ENCODE data around the gene BPIFA3. TPM values are rescaled to one million over a fixed set of nuclear protein-coding genes. Genes with fewer than 3 reads are reported as not detected.

BPIFA3 gene
- total and polyA plus RNA-seq, 2 donors, result not detected

DNA sequence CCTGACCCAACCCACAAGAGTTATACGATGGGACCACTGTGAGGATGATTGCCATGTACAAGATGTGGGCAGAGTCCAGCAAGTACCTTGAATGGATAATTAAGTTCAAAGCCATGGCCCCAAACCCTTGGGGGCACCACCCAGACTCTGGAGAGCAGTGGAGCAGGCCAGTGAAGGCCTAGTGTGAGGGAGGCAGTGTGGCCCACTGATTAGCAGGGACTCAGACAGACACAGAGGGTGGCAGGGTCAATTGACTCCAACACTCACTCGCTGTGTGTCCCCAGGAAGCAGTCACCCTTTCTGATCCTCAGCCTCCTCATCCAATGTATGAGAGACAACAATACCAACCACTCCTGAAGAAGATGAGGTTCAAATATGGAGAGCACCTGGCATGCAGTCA lies 16.9 kb downstream of the BPIFA3 start:
- no peak for DNase-seq (ENCODE audit: extremely low spot score)
- Histone ChIP-seq H3K4me3 (ENCODE audit: low read depth, low read length) (no peak overlapping the region), H3K4me1 (ENCODE audit: insufficient read depth) (no peaks in the 10 kb centered on the region), H3K27ac (ENCODE audit: low read depth) (no peak overlapping the region), H3K36me3 (ENCODE audit: insufficient read depth) (no peaks in the 10 kb centered on the region)
- 85% methylated on average over 2 of the region's 2 CpGs for WGBS

DNA sequence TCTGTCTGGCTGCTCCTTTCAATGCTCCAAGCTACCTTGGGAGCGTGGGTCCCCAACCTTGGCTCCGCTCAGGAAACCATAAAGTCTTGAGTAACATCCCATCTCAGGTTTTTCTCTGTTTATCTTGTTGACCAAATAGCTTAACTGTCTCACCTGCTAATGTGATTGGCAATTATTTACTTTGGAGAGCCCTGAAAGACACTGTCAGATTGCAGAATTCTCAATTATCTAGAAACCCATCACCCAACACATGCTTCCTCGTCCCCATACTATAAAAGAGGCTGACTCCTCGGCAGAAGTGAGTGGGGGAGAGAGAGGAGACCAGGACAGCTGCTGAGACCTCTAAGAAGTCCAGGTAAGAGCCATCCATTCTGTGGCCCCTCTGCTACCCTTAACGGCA lies 18.5 kb downstream of the BPIFA3 start, which contains the start of gene BPIFA1:
Gene BPIFA1, plus strand, starts transcription at position 301 of the 400 bp plus-strand sequence. CDS start 1,716 bp downstream, outside the sequence.
- H3K27ac ChIP-seq (ENCODE audit: low read depth), result no peak within 1 kb of the TSS
- no peaks in the 10 kb centered on the region for H3K4me1 ChIP-seq (ENCODE audit: insufficient read depth)
- H3K36me3 ChIP-seq (ENCODE audit: insufficient read depth), result no peaks in the 10 kb centered on the region
- 62% methylated on average over 5 of the region's 5 CpGs for WGBS
- no peak within 1 kb of the TSS for H3K4me3 ChIP-seq (ENCODE audit: low read depth, low read length)
- no peak for DNase-seq (ENCODE audit: extremely low spot score)

DNA sequence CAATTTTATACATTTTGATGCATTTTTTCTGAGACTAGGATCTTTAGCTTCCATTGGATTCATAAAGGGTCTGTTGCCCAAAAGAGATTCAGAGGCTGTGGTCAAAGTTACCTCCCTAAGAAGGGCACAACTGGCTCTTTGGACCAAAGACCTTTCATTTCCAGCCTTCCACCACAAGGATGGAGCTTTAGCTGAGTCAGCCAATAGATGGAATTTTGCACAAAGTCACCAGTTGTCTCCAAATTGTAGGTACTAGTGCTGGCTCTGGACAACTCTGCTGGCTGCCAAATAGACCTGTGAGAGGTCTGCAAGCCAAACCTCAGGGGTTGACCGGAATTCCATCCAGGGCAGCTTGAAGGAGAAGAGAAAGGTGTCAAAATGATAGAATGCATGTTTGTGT lies 19.2 kb downstream of the BPIFA3 start:
- DNase-seq (ENCODE audit: extremely low spot score), result no peak
- H3K36me3 ChIP-seq (ENCODE audit: insufficient read depth), result no peaks in the 10 kb centered on the region
- H3K4me3 ChIP-seq (ENCODE audit: low read depth, low read length), result no peak overlapping the region
- WGBS, result 73% methylated on average over 1 of the region's 1 CpG
- no peak overlapping the region for H3K27ac ChIP-seq (ENCODE audit: low read depth)
- no peaks in the 10 kb centered on the region for H3K4me1 ChIP-seq (ENCODE audit: insufficient read depth)

DNA sequence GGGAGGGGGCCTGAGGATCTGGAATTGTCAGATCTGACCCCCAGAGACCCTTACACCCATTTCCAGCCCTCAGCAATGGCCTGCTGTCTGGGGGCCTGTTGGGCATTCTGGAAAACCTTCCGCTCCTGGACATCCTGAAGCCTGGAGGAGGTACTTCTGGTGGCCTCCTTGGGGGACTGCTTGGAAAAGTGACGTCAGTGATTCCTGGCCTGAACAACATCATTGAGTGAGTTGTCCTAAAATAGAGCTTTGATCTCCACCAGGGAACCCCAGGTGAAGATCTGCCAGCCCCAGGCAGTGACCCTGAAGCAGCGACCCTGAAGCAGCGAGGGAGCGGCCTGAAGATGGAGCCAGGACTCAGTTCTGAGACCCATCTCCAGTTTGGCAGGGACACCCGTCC lies 20.8 kb downstream of the BPIFA3 start:
- H3K27ac ChIP-seq (ENCODE audit: low read depth), result no peak overlapping the region
- no peaks in the 10 kb centered on the region for H3K4me1 ChIP-seq (ENCODE audit: insufficient read depth)
- no peaks in the 10 kb centered on the region for H3K36me3 ChIP-seq (ENCODE audit: insufficient read depth)
- no peak for DNase-seq (ENCODE audit: extremely low spot score)
- 73% methylated on average over 6 of the region's 6 CpGs for WGBS
- no peak overlapping the region for H3K4me3 ChIP-seq (ENCODE audit: low read depth, low read length)

DNA sequence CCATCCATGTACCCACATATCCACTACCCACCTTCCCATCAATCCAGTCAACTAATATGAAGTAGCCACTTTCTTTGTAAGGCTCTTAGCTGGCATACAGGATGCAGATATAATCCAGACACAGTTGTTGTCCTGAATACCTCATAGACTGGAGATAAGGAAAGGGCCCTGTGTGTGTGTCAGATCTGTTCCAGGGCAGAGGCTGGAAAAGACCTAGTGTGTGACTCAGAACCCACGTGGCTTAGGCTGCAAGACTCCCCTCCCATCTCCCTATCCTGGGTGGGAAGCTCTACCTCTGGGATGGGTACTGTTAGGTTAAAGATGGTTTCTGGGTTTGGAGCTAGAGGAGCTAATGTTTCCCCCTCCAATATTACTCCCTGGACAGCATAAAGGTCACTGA lies 22.3 kb downstream of the BPIFA3 start:
- Histone ChIP-seq H3K36me3 (ENCODE audit: insufficient read depth) (no peaks in the 10 kb centered on the region), H3K4me1 (ENCODE audit: insufficient read depth) (no peaks in the 10 kb centered on the region), H3K27ac (ENCODE audit: low read depth) (no peak overlapping the region), H3K4me3 (ENCODE audit: low read depth, low read length) (no peak overlapping the region)
- 52% methylated on average over 1 of the region's 1 CpG for WGBS
- DNase-seq (ENCODE audit: extremely low spot score), result no peak

DNA sequence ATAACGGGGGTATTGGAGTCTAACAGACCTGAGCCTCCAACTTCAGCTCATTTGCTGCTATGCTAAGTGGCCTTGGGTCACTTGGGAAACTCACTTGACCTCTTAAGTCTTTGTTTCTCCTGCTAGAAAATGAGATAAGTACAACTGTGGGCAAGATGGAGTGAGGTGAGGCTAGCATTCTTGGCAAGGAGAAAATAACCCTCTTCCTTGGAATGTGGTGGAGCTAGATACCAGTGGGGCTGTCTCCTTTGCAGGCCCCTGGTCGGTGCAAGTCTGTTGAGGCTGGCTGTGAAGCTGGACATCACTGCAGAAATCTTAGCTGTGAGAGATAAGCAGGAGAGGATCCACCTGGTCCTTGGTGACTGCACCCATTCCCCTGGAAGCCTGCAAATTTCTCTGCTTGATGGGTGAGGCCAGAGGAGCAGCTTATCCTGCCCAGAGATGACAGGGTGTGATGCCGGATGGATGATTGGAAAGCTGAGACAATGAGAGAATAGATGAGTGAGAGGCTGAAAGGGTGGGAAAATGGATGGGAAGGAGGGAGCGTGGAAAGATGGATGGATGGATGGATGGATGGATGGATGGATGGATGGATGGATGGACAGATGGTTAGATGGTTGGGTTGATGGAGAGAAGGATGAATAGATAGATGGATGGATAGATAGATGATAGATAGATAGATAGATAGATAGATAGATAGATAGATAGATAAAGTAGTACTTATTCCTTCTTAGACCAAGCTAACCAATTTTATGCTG lies 23.0 kb downstream of the BPIFA3 start:
- no peak for DNase-seq (ENCODE audit: extremely low spot score)
- no peaks in the 10 kb centered on the region for H3K4me1 ChIP-seq (ENCODE audit: insufficient read depth)
- H3K27ac ChIP-seq (ENCODE audit: low read depth), result no peak overlapping the region
- H3K36me3 ChIP-seq (ENCODE audit: insufficient read depth), result no peaks in the 10 kb centered on the region
- WGBS, result 70% methylated on average over 4 of the region's 4 CpGs
- no peak overlapping the region for H3K4me3 ChIP-seq (ENCODE audit: low read depth, low read length)

DNA sequence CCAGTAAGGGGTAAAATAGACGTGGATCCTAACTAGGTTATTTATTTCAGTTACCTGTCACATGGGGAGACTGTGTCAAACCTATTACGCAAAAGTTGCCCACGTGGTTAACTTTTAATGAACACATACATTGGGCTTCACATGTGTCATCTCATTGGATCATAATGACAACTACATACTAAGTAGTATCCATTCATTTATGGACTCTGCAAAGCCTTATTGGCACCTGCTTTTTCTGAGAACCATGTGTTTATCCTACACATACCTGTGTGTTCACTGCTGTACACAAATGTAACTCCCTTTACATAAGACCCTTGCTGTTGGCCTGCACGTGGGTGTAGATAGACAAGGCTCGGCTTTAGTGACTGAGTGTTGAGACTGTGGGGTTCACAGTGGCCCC lies 23.8 kb downstream of the BPIFA3 start:
- no peak for DNase-seq (ENCODE audit: extremely low spot score)
- Histone ChIP-seq H3K4me3 (ENCODE audit: low read depth, low read length) (no peak overlapping the region), H3K36me3 (ENCODE audit: insufficient read depth) (no peaks in the 10 kb centered on the region), H3K27ac (ENCODE audit: low read depth) (no peak overlapping the region), H3K4me1 (ENCODE audit: insufficient read depth) (no peaks in the 10 kb centered on the region)
- 75% methylated on average over 5 of the region's 5 CpGs for WGBS

DNA sequence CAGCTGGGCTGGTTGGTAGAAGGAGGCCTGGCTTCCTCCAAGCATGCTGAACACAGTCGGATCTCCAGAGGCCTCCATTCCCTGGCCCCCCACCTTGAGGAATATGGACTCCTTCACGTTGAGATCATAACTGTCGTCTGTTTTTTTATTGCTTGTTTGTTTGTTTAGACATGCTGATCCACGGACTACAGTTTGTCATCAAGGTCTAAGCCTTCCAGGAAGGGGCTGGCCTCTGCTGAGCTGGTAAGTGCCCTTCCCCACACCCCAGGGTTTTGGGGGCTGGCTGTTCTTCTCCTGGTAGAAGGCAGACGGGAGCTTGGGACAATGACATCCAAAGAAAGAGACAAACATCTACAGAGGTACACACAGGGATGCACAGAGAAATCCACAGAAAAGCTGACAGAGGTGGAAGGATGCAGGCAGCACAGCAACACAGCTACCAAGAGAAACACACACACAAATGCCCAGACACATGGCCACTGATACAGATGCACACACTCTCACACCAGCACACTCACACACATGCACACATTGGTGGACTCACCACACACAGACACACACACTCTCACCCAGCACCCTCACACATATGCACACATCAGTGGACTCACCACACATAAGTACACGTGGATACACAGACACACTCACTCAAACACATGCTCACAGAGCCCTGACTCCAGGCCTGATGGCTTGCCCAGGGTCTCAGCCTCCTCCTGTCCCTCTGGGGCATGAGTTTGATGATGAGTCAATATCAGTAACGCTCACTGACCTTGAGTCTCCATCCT lies 25.4 kb downstream of the BPIFA3 start:
- no peak overlapping the region for H3K4me3 ChIP-seq (ENCODE audit: low read depth, low read length)
- DNase-seq (ENCODE audit: extremely low spot score), result no peak
- WGBS, result 51% methylated on average over 7 of the region's 7 CpGs
- no peak overlapping the region for H3K27ac ChIP-seq (ENCODE audit: low read depth)
- no peaks in the 10 kb centered on the region for H3K4me1 ChIP-seq (ENCODE audit: insufficient read depth)
- no peaks in the 10 kb centered on the region for H3K36me3 ChIP-seq (ENCODE audit: insufficient read depth)

DNA sequence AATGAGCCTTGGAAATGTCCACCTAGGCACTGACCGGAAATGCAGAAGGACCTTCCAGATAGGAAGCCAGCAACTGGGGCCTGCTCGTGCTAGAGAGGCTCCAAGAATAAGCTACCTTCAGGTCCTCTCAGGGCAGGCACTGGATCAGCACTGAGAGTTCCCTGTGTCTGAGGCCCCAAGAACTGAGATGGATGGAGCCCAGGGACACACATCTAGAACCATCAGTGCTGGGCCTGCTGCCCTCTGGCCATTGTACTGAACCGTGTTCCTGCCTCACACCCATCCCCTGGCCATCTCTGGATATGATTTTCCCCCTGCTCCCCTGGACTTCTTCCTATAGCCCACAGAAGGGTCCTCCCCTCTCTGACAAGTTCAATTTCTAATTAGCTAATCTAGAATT lies 28.9 kb downstream of the BPIFA3 start:
- Histone ChIP-seq H3K4me3 (ENCODE audit: low read depth, low read length) (no peak overlapping the region), H3K36me3 (ENCODE audit: insufficient read depth) (no peaks in the 10 kb centered on the region), H3K4me1 (ENCODE audit: insufficient read depth) (no peaks in the 10 kb centered on the region), H3K27ac (ENCODE audit: low read depth) (no peak overlapping the region)
- WGBS, result 72% methylated on average over 3 of the region's 3 CpGs
- no peak for DNase-seq (ENCODE audit: extremely low spot score)

DNA sequence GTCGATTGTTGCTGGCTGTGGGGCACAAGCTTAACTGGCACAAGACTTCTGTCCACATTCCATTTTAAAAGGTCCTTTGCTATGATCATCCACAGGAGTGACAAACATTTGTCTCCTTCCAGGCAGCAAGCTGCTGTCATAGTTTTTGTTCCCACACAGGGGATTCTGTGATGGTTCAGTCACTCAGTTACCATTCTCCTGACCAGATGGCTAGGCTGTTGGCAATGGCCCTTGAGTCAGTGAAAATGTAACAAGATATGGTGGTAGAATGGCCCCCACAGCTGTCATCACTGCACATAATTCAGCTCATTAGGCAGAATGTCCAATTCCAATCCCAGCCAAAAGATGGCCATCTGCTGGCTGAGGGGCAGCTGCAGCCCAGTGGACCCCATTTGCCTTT lies 32.3 kb downstream of the BPIFA3 start:
- DNase-seq (ENCODE audit: extremely low spot score), result no peak
- WGBS, result 85% methylated on average over 1 of the region's 1 CpG
- Histone ChIP-seq H3K36me3 (ENCODE audit: insufficient read depth) (no peaks in the 10 kb centered on the region), H3K27ac (ENCODE audit: low read depth) (no peak overlapping the region), H3K4me1 (ENCODE audit: insufficient read depth) (no peaks in the 10 kb centered on the region), H3K4me3 (ENCODE audit: low read depth, low read length) (no peak overlapping the region)

DNA sequence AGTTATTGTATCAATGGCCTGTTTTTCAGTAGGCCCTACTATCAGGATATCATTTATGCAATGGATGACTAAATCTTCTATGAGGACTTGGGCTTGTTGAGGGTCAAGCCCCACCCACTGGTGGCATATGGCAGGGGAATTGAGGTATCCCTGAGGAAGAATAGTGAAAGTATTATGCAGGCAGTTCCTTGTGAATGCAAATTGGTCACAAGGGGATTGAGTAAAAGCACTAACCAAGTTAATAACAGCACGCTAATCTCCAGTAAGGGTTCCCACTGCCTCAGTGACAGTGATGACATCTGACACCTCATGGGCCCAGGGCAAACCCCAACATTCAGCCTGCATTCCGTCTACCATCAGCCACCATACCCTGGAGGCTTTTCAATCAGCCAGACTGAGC lies 33.5 kb downstream of the BPIFA3 start:
- no peak overlapping the region for H3K27ac ChIP-seq (ENCODE audit: low read depth)
- 41% methylated on average over 2 of the region's 2 CpGs for WGBS
- H3K36me3 ChIP-seq (ENCODE audit: insufficient read depth), result no peaks in the 10 kb centered on the region

DNA sequence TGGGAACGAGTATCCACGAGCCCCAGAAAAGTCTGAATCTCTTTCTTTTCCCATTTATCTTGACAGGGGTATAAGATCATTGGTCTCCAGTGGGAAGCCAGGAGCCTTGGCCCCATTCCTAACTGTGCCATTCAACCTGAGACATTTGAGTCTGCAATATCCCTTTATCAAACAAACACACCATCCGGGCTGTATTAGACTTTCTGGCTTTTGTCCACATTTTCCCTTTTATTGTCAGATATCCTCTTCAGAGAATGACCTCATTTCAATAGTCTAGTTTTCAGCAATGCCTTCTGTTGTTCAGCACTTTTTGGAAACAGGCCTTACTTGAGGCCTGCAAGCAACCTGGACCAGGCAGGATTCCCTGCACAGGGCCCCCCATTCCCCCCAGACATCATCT lies 34.3 kb downstream of the BPIFA3 start:
- no peak overlapping the region for H3K27ac ChIP-seq (ENCODE audit: low read depth)
- no peaks in the 10 kb centered on the region for H3K36me3 ChIP-seq (ENCODE audit: insufficient read depth)
- DNase-seq (ENCODE audit: extremely low spot score), result no peak
- no peaks in the 10 kb centered on the region for H3K4me1 ChIP-seq (ENCODE audit: insufficient read depth)
- 49% methylated on average over 3 of the region's 3 CpGs for WGBS
- H3K4me3 ChIP-seq (ENCODE audit: low read depth, low read length), result no peak overlapping the region

More for the DNA sequence above, 33.5 kb downstream of the BPIFA3 start:
- DNase-seq (ENCODE audit: extremely low spot score), result no peak
- Histone ChIP-seq H3K4me1 (ENCODE audit: insufficient read depth) (no peaks in the 10 kb centered on the region), H3K4me3 (ENCODE audit: low read depth, low read length) (no peak overlapping the region)

DNA sequence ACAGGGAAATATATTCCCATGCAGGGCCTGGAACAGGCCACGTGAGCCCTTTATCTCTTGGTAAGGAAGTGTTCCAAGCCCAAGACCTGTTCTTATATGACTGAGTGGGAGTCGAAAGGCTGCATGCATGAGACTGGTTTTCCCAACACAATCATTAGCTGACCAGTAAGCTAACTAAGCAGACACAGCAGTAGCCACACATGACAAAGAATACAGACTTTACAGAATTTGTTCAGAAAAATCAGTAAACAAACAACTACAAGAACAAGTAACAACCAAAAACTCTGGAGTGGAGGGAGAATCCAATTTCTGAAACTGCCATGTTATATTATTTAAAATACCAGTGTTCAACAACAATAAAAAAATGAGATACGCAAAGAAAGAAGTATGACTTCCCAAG lies 35.3 kb downstream of the BPIFA3 start:
- no peak for DNase-seq (ENCODE audit: extremely low spot score)
- 78% methylated on average over 3 of the region's 3 CpGs for WGBS
- Histone ChIP-seq H3K4me1 (ENCODE audit: insufficient read depth) (no peaks in the 10 kb centered on the region), H3K36me3 (ENCODE audit: insufficient read depth) (no peaks in the 10 kb centered on the region), H3K27ac (ENCODE audit: low read depth) (no peak overlapping the region), H3K4me3 (ENCODE audit: low read depth, low read length) (no peak overlapping the region)

DNA sequence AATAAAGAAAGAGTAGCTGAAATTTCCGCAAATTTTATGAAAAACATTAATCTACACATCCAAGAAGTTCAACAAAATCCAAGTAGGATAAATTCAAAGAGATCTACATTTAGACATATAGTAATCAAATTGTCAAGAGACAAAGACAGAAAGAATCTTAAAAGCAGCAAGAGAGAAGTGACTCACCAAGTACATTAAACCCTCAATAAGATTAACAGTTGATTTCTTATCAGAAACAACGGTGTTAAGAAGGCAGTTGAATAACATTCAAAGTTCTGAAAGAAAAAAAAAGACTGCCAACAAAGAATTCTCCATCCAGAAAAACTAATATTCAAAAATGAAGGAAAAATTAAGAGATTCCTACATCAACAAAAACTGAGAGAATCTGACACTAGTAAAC lies 37.9 kb downstream of the BPIFA3 start:
- DNase-seq (ENCODE audit: extremely low spot score), result no peak
- Histone ChIP-seq H3K4me1 (ENCODE audit: insufficient read depth) (no peaks in the 10 kb centered on the region), H3K36me3 (ENCODE audit: insufficient read depth) (no peaks in the 10 kb centered on the region), H3K4me3 (ENCODE audit: low read depth, low read length) (no peak overlapping the region), H3K27ac (ENCODE audit: low read depth) (no peak overlapping the region)
- WGBS, result 59% methylated on average over 2 of the region's 2 CpGs

All from urinary bladder (tissue), 4 donors.